ENCODE measurements around the gene FOLR2. TPM values are rescaled to one million over a fixed set of nuclear protein-coding genes. Genes with fewer than 3 reads are reported as not detected.
A peak's percentile ranks its signal among the peaks of the same experiment; 100 is the strongest.

FOLR2 gene
- total RNA-seq, 1 donor from 2014 or later = 5.8 TPM

DNA sequence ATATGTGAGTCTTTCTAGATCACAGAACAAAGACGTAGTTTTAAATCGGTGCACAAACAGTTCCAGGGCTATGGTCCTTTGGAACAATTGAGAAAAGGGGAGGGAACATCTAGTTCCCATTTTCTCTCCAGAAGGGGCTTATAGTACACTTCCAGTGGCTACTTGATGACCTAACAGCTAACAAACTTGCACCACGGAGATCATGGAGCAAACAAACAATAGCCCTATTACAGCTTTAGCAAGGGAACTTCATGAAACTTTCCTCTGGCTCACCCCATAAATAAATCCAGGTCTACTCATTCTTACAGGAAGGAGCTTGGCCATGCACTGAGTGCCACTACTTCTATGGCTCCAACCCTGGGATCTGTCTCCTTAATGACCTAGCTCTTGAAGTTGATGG lies 8.3 kb upstream of the FOLR2 start:
- DNase-seq = no peak

DNA sequence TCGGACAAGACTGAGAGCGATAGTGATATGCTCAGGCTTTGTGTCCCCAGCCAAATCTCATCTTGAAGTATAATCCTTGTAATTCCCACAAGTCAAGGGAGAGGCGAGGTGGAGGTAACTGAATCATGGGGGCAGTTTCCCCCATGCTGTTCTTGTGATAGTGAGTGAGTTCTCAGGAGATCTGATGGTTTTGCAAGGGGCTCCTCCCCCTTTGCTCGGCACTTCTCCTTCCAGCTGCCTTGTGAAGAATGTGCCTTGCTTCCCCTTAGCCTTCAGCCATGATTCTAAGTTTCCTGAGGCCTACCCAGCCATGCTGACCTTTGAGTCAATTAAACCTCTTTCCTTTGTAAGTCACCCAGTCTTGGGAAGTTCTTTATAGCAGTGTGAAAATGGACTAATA lies 7.5 kb upstream of the FOLR2 start:
- DNase-seq = no peak

DNA sequence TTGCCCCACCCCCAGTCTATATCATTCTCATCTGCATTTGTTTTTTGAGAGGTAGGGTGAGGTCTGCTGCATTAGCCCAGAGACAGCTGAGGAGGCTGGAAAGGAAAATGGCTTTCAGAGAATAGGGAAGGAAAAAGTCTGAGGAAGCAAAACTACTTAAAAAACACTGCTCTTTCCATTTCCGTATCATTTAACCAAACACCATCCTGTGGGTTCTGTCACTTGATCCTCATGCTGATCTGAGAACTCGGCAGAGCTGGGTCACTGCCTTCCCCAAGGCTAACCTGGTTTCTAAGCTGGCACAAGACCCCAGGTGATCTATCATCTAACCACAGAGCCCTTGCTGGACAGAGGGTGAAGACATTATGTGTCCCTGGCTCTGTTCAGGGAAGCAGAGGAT lies 1.2 kb downstream of the FOLR2 start:
- DNase-seq = no peak

DNA sequence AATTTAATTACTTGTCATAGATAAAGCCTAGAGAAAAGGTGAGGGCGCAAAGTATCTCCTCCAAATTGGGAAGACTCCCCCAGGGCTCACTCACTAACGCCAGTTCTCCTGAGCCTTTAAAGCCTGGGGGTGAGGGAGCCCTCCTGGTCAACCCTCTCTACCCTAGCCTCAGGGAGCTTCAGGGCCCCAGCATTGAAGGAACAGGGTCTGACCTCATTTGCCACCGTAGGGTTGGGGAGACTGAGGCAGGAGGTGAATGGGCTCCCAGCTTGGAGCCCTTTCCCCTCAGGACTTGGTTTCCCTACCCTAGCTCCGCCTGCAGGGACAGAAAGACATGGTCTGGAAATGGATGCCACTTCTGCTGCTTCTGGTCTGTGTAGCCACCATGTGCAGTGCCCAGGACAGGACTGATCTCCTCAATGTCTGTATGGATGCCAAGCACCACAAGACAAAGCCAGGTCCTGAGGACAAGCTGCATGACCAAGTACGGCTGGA lies 1.7 kb downstream of the FOLR2 start:
- DNase-seq = no peak

DNA sequence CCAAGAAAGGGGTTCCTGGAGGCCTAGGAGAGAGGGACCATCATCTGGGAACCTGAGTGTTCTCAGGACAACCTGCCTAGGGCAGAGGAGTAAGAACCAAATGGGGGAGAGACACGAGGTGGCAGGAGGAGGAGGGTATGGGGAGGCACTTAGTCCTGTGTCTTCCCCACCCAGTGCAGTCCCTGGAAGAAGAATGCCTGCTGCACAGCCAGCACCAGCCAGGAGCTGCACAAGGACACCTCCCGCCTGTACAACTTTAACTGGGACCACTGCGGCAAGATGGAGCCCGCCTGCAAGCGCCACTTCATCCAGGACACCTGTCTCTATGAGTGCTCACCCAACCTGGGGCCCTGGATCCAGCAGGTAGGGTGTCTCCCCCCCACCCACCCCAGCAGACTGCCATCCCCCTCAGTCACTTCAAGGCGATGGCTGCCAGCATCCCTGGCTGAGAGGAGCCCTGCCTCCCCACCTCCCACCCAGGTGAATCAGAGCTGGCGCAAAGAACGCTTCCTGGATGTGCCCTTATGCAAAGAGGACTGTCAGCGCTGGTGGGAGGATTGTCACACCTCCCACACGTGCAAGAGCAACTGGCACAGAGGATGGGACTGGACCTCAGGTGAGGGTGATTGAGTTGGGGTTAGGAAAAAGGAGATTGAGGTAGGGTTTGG lies 4.2 kb downstream of the FOLR2 start:
- no peak for DNase-seq

DNA sequence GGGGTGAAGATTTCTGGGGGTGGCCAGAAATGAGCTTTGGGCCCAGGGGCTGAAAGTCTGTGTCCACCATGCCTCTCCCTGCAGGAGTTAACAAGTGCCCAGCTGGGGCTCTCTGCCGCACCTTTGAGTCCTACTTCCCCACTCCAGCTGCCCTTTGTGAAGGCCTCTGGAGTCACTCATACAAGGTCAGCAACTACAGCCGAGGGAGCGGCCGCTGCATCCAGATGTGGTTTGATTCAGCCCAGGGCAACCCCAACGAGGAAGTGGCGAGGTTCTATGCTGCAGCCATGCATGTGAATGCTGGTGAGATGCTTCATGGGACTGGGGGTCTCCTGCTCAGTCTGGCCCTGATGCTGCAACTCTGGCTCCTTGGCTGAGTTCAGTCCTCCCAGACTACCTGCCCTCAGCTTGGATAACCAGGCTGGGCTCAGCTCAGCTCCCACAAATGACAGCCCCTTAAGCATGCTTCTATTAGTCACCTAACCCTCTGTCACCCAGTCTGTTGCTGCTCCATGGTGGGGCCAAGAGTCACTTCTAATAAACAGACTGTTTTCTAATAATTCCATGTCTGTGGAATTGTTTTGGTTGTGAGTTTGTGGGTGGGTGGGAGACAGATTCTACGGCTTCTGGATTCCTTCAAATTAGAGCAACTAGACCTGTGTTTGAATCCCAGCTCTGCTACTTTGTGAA lies 4.9 kb downstream of the FOLR2 start:
- no peak for DNase-seq

DNA sequence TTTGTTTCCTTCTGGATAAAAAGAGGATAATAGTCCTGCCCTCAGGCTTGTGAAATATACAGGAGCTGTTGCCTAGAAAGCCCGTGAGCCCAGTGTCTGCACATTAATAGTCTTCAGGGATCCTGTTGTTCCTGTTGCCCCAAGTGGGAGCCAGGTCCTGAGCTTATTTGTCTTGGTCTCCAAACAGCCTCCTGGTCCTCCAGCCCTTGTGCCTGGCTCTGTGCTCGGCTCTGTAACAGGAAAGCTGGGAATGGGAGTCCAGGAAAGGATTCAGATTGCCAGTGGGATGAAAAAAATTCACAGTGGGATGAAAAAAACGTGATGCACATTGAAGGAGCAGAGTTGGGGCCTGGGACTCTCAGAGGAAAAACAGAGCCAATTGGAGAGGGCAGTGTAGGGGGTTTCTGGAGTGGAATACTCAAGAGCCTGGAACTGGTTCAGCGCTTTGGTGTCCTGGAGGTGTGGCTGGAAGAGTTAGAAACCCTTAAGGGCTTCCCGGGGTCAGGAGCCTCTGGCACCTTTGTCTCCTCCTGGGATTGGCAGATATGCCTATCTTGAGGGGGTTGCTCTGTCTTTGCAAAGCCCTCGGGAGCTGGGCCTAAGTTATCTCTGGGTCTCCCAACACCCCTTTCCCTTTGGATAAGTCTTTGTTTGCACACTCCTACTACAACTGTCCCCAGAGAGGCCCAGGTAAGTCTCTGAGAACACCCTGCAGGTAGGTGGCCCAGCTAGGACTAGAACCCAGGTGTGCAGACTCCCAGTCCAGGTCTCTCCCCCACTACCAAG lies 5.7 kb downstream of the FOLR2 start:
- DNase-seq = no peak

DNA sequence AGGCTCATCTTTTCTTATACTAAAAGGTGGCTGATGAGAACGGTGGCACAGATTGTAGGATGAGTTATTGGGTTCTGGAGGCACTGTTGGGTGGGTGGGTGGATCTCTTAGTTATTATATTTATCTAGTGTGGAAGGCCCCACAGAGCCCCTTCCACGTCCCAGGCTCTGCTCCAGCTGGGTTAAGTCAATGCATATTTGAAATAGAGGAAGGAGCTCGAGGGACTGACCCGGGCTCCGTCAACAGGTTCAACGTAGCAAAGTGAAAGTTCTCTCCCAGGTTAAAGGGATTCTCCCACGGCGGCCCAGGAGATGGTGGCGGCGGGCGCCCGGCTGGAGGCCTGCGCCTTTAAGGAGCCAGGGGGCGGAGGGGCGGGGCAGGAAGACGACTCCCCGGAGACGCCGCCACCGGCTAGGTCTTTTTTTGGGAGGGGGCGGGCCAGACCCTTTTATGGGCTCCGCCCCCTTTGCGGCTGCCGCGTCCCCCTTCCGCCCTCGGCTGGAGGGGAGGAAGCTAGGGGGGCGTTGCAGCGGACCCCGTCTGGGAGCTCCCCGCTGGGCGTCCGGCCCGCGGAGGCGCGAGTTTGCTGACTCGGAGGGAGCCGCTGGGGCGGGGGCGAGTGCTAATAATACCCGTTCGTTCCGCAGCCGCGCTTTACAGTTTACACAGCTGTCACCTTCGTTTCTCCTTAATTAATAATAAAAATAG lies 6.5 kb downstream of the FOLR2 start:
- DNase-seq = peak; percentile 71

DNA sequence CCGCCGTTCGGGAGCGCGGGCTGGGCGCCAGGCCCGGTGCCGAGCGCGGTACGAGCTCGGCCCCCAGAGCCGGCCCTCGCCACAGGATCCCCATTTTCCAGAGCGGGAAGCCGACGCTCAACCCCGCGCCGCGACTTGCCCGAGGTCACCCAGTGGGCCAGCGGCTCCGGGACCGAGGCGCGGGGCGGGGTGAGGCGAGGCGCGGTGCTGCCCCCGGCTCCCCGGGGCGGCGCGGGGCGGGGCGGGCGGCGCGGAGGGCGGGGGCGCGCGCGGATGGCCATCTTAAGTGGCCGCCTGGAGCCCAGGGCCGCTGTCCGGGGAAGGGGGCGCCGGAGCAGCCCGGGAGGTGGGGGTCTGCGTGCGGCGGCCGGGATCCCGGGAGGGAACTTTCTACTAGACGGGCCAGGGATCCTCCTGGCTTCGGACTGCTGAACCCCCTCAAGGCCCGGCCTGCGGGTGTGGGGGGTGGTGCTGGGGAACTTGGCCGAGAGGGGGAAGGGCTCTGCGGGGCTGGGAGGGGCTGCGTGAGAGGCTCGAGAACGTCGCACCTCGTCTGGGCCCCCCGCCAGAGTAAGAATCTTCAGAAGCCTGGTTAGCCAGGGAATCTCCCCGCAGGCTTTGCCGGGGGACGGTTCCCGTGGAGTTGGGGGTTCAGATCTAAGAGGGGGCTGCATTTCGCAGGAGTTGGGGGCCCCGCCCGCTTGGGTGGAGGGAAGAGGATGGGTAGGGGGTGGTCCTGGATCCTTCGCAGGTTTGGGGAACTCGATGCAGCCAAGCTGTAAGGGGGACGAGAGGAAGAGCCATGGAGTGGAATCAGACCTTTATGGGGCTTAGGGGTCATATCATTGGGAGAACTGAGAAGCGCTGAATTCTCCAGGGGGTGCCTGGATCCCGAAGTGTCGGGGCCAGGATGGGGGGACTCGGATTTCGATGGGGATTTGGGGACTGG lies 7.3 kb downstream of the FOLR2 start:
- DNase-seq = no peak

DNA sequence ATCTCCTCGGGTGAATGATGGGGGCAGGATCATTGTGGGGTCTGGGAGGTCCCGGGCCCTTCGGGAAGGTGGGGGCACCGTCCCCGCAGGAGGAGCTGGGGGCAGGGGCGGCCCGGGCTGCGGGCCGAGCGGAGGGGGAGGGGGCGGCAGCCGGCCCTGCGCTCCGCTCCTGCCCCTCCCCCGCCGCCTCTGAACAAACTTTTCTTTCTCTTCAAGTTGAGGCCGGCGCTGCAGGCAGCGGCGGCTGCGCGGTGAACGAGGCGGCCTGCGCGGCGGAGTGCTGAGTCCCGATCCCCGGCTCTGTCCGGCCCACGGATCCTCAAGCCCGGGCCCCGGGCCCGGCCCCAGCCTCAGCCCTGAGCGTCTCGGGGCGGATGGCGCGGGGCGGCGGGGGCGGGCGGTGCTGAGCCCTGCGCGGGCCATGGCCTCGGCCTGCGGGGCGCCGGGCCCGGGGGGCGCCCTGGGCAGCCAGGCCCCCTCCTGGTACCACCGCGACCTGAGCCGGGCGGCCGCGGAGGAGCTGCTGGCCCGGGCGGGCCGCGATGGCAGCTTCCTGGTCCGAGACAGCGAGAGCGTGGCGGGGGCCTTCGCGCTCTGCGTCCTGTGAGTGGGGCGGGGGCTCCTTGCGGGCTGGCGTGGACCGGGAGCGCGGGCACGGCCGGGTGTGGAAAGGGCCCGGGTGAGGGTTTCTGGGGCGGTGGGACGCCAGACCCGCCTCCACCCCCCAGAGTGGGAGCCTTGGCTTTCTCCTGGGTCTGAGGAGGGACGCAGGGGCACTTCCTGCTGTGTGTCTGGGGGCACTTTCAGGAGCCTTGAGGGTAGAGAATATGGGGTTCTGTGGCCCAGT lies 8.2 kb downstream of the FOLR2 start, which contains the start of gene INPPL1:
Gene INPPL1 (plus strand): TSS at position 204 of the 847 bp plus-strand sequence. CDS start 218 bp downstream, at position 422.
- no peak for DNase-seq

DNA sequence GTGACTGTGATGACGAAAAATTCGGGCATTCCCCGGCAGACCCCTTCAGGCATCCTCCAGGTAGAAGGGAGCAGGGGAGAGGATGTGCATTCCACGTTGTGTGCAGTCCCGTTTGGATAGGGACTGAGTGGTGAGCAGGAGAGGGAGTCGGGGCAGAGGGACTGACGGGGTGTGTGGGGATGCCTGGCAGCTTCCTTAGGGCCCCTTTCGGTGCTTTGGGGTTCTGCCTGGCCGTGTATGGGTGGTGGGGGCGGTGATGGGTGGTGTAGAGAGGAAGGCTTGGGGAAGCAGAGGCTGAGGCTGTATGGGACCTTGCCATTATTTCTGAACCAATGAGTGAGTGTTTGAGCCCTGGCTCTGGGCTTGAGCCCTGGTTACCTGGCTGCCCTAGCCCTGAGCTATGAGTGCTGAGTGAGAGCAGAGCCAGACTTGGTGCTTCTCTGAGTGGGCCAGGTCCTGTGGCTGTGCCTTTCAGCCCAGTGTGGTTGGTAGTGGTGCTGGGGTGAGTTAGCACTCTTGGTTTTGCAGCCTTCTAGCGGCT lies 8.9 kb downstream of the FOLR2 start:
- DNase-seq = no peak

DNA sequence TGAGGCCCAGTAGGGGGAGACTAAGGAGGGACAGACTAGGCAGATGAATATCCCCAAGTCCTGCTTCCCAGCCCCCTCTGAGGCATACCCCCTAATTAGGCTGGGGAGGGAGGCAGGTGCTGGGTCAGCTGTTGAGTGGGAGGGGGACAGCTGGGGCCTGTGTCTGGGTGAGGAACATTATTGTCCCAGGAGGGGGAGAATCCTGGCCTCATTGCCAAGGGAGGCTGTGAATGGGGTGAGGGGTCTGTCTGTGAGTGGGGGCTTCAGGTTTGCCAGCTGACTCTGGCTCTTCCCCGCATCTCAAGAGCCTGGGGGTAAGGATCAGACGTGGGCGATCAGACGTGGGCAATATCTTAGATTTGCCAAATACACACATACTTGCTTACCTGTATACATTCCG lies 10.1 kb downstream of the FOLR2 start:
- DNase-seq = no peak

DNA sequence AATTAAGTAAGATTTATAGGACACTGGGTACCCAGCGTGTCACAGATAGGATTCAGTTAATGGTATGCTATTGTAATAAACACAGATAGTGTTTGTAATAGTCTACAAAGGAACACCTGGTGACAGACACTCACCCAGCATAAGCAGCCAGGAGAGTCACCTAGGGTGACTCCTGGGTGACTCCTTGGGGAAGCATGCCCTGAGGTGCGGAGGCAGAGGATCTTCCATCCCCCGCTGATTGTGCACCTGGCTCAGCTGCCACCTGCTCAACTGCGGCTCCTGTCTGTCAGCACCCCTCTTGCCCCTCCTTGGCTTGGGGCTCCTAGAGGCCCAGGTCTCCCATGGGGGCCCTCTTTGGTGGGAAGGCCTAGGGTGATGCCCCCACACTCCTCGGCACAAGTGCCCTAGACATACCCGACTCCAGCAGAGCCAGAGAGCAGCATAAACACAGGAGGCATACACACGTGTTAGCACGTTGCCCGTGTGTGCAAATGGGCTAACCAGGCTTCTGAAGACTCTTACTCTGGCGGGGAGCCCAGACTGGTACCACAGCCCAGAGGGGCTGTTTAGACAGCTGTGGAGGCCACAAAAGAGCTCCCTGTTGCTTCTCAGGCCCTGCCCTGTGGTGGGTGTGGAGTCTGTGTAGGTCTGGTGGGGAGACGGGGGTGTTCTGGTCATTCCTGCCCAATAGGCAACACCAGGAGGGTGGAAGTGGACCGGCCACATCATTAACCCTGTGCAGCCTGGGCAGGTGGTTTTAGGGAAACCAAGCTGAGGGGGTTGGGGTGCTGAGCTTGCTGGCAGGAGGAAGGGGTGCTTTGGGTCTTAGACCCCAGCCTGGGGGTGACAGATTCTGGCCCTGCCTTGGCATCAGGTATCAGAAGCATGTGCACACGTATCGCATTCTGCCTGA lies 11.0 kb downstream of the FOLR2 start:
- DNase-seq = no peak

DNA sequence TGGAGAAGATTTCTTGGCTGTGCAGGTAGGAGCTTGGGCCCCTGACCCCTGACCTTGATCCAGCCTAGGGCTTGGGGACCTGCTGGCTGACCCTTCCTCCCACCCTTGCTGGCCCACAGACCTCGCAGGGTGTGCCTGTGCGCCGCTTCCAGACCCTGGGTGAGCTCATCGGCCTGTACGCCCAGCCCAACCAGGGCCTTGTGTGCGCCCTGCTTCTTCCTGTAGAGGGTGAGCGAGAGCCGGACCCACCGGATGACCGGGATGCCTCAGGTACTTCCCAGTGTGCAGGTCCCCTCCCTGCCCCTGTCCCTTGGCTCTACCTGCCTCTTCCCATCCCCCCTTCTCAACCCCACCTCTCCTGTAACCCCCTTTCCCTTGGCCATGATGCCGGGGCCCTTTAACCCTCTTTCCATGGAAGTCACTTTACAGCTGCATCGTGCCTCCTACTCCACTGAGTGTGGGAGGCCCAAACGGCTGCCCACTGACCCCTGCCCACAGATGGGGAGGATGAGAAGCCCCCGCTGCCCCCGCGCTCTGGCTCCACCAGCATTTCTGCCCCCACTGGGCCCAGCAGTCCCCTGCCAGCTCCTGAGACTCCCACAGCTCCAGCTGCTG lies 11.7 kb downstream of the FOLR2 start:
- DNase-seq = no peak

DNA sequence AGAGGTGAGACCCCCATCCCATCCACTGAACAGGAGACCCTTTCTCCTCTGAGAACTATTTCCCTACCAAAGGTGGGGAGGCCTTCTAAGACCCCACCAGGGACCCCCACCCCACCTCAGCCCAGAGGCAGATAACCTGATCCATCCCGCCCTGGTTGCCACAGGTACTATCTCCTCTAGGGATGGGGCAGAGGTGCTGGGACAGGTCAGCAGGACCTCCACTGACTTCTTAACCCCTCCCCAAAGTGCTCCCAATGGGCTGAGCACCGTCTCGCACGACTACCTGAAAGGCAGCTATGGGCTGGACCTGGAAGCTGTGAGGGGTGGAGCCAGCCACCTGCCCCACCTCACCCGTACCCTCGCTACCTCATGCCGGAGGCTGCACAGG lies 12.2 kb downstream of the FOLR2 start:
- no peak for DNase-seq

DNA sequence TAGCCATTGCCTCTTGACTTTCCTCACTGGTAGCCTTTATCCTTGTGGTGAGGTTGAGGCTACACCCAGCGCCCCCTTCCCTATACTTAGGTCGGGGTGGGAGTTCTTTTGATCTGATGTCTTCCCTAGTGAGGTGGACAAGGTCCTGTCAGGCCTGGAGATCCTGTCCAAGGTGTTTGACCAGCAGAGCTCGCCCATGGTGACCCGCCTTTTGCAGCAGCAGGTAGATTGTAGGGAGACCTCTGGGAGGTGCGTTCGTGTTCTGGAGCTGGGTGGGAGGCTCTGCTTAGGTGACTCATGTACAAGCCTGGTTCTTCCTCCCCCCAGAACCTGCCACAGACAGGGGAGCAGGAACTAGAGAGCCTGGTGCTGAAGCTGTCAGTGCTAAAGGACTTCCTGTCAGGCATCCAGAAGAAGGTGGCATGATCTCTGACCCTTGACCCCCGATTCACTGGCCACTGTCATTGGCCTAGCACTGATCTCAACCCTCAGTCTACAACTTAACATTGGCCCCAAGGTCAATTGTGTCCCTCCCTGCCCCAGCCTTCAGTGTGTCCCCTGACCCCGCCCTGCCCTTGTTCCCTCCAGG lies 12.8 kb downstream of the FOLR2 start:
- no peak for DNase-seq

DNA sequence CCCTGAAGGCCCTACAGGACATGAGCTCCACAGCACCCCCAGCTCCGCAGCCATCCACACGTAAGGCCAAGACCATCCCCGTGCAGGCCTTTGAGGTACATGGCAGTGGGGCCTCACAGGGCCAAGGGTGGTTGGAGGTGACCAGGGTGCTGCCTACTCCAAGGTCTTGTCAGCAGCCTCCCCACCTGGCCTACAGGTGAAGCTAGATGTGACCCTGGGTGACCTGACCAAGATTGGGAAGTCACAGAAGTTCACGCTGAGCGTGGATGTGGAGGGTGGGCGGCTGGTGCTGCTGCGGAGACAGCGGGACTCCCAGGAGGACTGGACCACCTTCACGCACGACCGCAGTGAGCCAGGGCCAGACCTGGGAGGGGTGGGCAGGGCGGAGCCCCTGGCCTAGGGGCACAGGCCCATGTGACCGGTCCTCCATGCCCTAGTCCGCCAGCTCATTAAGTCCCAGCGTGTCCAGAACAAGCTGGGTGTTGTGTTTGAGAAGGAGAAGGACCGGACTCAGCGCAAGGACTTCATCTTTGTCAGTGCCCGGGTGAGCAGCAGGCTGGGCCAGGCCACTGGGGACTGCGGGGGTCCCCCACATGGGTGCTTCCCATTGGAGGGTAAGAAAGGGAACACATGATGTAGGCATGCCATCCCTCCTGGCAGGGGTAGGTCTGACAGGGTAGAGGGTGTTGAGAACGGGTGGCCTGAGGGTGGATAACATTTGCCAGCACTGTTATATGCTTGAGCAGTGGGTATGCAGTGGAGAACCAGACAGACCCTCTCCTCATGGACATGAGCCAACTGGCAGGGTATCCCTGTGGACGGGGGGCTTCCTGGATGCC lies 13.6 kb downstream of the FOLR2 start:
- DNase-seq = no peak

Measured in occipital lobe (tissue), 2 donors.